NOMO-1 treated with dmso at 0.1 percent for 144 hours (cell line): Measurements from ENCODE around the gene DNAJB4.
"Not testable (repeated sequence)": the region's sequence is repeated elsewhere in the genome, so short reads cannot be mapped to it uniquely, and the experiment has no call there.

ENCODE experiments used
- DNase-seq: peaks from one replicate; lab custom pipeline; 2025; ENCODE audit not compliant: unreplicated experiment; lab: John Stamatoyannopoulos, UW

Gene DNAJB4

GRCh38 chr1:78061825-78062523, 57.2 kb downstream of the DNAJB4 start:
- no peak for DNase-seq

- DNase-seq = not testable (repeated sequence)
Observed at GRCh38 chr1:78064886-78065285, 60.1 kb downstream of the DNAJB4 start.
